Vagina (tissue), 2 donors: ENCODE data around the gene THOC7. TPM values are rescaled to one million over a fixed set of nuclear protein-coding genes. Genes with fewer than 3 reads are reported as not detected.

Experiments
- DNase-seq, 2 donors: peaks; one replicate each; pipeline ENCODE4 v3.0.0-alpha.2; 2017; ENCODE audit errors: extremely low spot score in 2 of 2
- H3K27ac ChIP-seq: fragments of 200-600 bp; sonication (generic); one replicate; pipeline ENCODE4 v1.5.1; 2019
- H3K27me3 ChIP-seq: fragments of 200-600 bp; sonication (generic); one replicate; pipeline ENCODE4 v1.5.1; 2019
- H3K36me3 ChIP-seq, 2 donors: fragments of 200-600 bp; sonication (generic); one replicate each; pipeline ENCODE4 v1.5.1; 2017 to 2019
- H3K4me1 ChIP-seq: fragments of 200-600 bp; sonication (generic); one replicate; pipeline ENCODE4 v1.5.1; 2019
- H3K4me3 ChIP-seq, 2 donors: fragments of 200-600 bp; sonication (generic); 1 replicate in 1 of 2; 2 replicates in 1 of 2; pipeline ENCODE4 v1.5.1; 2016 to 2019
- H3K9me3 ChIP-seq: fragments of 200-600 bp; sonication (generic); one replicate; pipeline ENCODE4 v1.5.1; 2019
- CTCF ChIP-seq, 3 experiments: fragments of 450-650 bp in 2 of 3; fragments of 200-600 bp in 1 of 3; sonication (generic) in 1 of 3; IDR thresholded peaks; one replicate each; pipeline ENCODE4 v1.5.1; 2017 to 2019; ENCODE audit warnings: antibody characterized with exemption in 3 of 3, mild to moderate bottlenecking in 2 of 3, moderate library complexity in 2 of 3
- POLR2A ChIP-seq, 2 donors: fragments of 450-650 bp; IDR thresholded peaks; one replicate each; pipeline ENCODE4 v1.6.1; 2017; ENCODE audit warnings: antibody characterized with exemption in 2 of 2, mild to moderate bottlenecking in 2 of 2, moderate library complexity in 2 of 2
- POLR2AphosphoS5 ChIP-seq, 2 donors: sonication (generic); formaldehyde crosslinking; IDR thresholded peaks; one replicate each; pipeline ENCODE4 v1.9.0; 2017; ENCODE audit warnings: antibody characterized with exemption in 2 of 2, mild to moderate bottlenecking in 2 of 2, low read depth in 1 of 2; ENCODE audit not compliant: insufficient read depth in 1 of 2
- intact Hi-C: fragments of 100-400 bp; cut with DNase I; formaldehyde crosslinking; loops from one replicate; pipeline ENCODE4 v1.15.1; 2023
- total RNA-seq: library from RNA; depleted of rRNA; stranded (reverse); fragments of >200 nt; gene quantifications from one replicate; pipeline ENCODE4 v1.2.3, GENCODE V29; 2016

The THOC7 gene
- total RNA-seq, 1 donor from 2014 or later: 54.8 TPM

GRCh38 chr3:63842127-63842526 lies 21.5 kb downstream of the THOC7 start:
- Histone ChIP-seq H3K27me3 (no peaks in the 10 kb centered on the region), H3K36me3 (no peaks in the 10 kb centered on the region), H3K4me1 (peaks cover 13% of the 10 kb centered on the region), H3K27ac (no peak overlapping the region), H3K4me3 (no peak overlapping the region), H3K9me3 (no peaks in the 10 kb centered on the region)
- intact Hi-C loops: no loop called here
- no peak for TF ChIP-seq CTCF (IDR thresholded peaks at IDR 0.05)
- no peak for TF ChIP-seq POLR2AphosphoS5 (IDR thresholded peaks at IDR 0.05; ENCODE audit: insufficient read depth in 1 of 2, low read depth in 1 of 2)
- TF ChIP-seq POLR2A (IDR thresholded peaks at IDR 0.05): no peak
- no peak for DNase-seq

- H3K9me3 ChIP-seq: no peaks in the 10 kb centered on the region
- H3K27me3 ChIP-seq: no peaks in the 10 kb centered on the region
- H3K4me3 ChIP-seq: no peak overlapping the region
- TF ChIP-seq POLR2A (IDR thresholded peaks at IDR 0.05) (no peak), CTCF (IDR thresholded peaks at IDR 0.05) (no peak), POLR2AphosphoS5 (IDR thresholded peaks at IDR 0.05; ENCODE audit: insufficient read depth in 1 of 2, low read depth in 1 of 2) (no peak)
- no peak overlapping the region for H3K27ac ChIP-seq
- no peaks in the 10 kb centered on the region for H3K36me3 ChIP-seq
- no peak for DNase-seq
- H3K4me1 ChIP-seq: peaks cover 13% of the 10 kb centered on the region
- intact Hi-C loops: no loop called here
Measured at GRCh38 chr3:63841704-63842103, 21.9 kb downstream of the THOC7 start.

GRCh38 chr3:63832395-63832794 lies 31.2 kb downstream of the THOC7 start:
- Histone ChIP-seq H3K27ac (no peak overlapping the region), H3K27me3 (no peaks in the 10 kb centered on the region), H3K4me3 (no peak overlapping the region), H3K9me3 (no peaks in the 10 kb centered on the region), H3K36me3 (peaks cover 0 to 32% of the 10 kb centered on the region in 2 donors), H3K4me1 (no peaks in the 10 kb centered on the region)
- intact Hi-C loops: no loop called here
- TF ChIP-seq POLR2AphosphoS5 (IDR thresholded peaks at IDR 0.05; ENCODE audit: insufficient read depth in 1 of 2, low read depth in 1 of 2) (no peak), POLR2A (IDR thresholded peaks at IDR 0.05) (no peak), CTCF (IDR thresholded peaks at IDR 0.05) (no peak)
- no peak for DNase-seq

- DNase-seq: no peak
- TF ChIP-seq CTCF (IDR thresholded peaks at IDR 0.05): no peak
- no peak for TF ChIP-seq POLR2A (IDR thresholded peaks at IDR 0.05)
- no peak for TF ChIP-seq POLR2AphosphoS5 (IDR thresholded peaks at IDR 0.05; ENCODE audit: insufficient read depth in 1 of 2, low read depth in 1 of 2)
- Histone ChIP-seq H3K4me3 (no peak overlapping the region), H3K9me3 (no peaks in the 10 kb centered on the region), H3K27ac (no peak overlapping the region), H3K27me3 (no peaks in the 10 kb centered on the region), H3K4me1 (no peaks in the 10 kb centered on the region), H3K36me3 (peaks cover 0 to 32% of the 10 kb centered on the region in 2 donors)
- intact Hi-C loops: no loop called here
Measured at GRCh38 chr3:63830526-63830925, 33.1 kb downstream of the THOC7 start.

- Histone ChIP-seq H3K9me3 (no peaks in the 10 kb centered on the region), H3K4me1 (no peaks in the 10 kb centered on the region), H3K36me3 (no peaks in the 10 kb centered on the region), H3K27me3 (no peaks in the 10 kb centered on the region), H3K4me3 (no peak overlapping the region), H3K27ac (no peak overlapping the region)
- intact Hi-C loops: no loop called here
- no peak for TF ChIP-seq POLR2AphosphoS5 (IDR thresholded peaks at IDR 0.05; ENCODE audit: insufficient read depth in 1 of 2, low read depth in 1 of 2)
- TF ChIP-seq CTCF (IDR thresholded peaks at IDR 0.05): no peak
- no peak for TF ChIP-seq POLR2A (IDR thresholded peaks at IDR 0.05)
- no peak for DNase-seq
Measured at GRCh38 chr3:63824309-63824708, 39.3 kb downstream of the THOC7 start.
